ENCODE data around the gene VWC2L.

VWC2L gene

DNA sequence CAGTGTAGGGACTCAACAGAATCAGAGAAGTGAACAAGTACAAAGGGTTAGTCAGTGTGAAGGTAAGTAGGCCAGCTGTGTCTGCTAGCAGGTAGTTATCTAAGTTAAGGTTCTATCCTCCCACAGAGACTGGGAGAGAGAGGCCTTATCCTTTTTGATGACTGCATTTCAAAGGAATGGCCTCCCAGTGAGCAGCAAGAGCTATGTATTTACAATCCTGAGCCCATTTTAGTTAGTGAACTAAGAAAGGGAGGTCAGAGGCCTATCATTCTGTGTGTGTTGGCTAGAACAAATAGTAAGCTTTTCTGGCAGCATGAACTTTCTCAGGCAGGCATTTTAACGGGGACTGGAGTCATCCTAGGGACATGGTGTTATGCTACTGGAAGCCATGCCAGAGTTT, 182.9 kb downstream of the VWC2L start:
- DNase-seq (ENCODE audit: low read depth) = no peak

DNA sequence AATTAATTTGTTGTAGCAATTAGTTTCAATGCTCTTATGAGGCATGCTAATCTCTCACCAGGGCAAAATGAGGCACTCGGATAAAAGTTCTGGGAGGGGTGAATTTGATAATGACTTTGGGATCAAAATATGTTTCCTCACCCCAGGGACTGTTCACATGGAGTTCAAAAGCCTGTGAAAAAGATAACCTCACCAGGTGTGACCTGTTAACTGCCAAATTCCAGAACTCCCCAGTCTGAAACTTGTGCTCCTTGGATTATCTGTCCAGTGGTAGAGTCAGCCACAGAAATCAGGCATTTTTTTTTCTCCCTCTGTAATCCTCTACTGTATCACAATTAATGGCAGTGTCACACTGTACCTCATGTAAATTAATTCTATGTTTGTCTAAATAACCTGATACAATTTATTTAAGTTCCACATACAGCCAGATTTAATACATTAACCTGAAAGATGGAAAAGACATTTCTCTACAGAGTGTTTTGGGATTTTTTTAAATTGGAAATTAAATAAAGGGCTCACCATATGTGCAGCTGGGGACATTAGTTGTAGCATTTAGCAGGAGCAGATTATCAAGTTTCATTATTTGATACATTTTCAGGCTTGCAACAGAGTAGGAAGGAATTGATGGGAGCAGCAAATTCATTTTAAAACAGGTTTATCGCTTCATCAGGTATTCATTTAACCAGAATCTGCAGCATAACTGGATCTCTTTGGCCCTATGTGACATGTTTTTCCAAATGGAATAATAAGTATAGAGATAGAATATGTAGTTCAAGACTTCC, 191.2 kb downstream of the VWC2L start:
- no peak for DNase-seq (ENCODE audit: low read depth)

DNA sequence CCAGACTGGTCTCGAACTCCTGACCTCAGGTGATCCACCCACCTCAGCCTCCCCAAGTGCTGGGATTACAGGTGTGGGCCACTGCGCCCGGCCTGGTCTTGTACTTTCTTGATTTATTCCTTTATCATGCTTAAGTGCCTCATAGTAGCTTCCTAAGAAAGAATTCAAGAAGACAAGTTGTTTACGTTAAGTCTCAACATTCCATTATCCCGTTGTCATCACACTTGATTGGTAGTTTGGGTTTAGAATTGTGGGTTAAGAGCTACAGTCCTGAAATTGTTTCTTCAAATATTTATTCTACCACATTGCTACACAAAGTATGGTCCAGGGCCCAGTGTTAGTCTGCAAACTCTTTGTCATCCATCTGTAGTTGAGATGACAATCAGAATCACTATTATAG, 194.0 kb downstream of the VWC2L start:
- DNase-seq (ENCODE audit: low read depth) = no peak

DNA sequence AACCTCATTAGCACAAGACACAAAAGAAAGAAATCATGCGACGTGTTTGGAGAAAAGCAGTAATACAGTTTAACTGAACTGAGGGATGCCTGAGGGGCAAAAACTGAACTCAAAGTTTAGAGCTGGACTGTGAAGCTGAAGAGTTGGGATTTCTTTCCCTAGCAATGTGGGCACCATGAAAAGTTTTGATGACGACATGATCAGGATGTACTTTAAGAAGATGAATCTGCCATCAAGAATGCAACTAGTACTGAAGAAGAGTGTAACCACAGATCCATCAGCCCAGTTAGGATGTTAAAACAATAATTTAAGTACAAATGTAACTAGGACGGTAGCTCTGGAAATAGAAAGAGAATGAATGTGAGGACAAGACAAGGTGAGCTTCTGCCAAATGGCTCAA, 196.2 kb downstream of the VWC2L start:
- no peak for DNase-seq (ENCODE audit: low read depth)

DNA sequence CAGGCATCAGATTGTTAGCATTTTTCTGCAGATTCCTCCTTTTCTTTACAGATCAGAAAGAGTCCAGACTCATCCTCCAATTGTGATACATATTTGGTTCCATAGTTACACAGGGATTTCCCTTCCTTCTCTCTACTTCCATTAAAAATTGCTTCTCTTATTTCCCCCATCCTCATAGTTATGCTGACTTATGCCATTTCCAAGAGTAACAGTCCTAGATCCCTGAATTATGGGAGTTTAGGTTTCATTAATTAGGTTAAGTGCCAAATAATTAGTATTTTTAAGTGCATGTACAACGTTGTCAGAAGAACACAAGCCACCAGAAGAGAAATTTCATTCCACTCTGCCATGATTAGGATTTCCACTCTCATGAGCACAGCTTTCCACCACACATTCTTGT, 200.2 kb downstream of the VWC2L start:
- no peak for DNase-seq (ENCODE audit: low read depth)

DNA sequence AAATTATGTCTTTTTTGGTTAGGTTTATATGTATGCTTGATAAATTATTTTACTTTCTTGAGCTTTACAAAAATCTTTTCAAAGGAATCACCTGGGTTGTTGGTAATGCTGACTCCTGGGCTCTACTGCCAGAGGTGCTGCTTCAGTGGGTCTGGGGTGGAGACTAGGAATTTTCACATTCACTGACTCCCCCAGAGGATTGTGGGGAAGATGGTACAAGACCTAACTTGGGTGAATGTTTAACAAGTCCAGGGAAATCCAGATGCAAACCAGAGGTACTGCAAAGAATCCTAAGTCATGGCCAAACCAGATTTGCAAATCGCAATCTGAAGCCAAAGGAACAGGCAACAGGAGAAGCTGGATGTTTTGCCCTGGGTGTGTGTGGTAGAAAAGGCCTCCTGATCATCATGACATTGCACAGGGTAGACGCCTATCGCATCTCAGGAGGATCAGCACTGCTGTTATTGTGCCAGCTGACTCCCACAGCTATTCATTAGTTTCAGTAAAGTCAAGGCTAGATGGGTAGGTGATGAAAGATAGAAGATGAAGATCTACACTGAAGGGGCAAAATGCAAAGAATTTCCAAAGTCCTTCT, 213.4 kb downstream of the VWC2L start:
- DNase-seq (ENCODE audit: low read depth) = no peak

DNA sequence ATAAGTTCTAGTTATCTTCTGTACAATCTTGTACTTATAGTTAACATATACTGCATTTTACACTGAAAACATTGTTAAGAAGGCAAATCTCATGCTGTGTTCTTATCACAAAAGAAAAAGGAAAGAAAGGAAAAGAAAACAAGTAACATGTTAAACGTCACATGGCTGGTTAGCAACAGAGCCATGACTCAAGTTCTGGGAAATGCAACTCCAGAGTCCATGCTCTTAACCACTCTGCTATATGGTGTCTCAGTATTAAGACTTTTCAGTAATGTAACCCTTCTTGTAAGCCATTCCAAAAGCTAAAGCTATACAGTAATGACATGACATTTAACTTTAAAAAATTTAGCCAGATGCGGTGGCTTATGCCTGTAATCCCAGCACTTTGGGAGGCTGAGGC, 217.2 kb downstream of the VWC2L start:
- DNase-seq (ENCODE audit: low read depth) = no peak
